Subcutaneous abdominal adipose tissue (tissue), 5 donors: ENCODE results near the gene MRPL22.
"Not testable (repeated sequence)": the region's sequence is repeated elsewhere in the genome, so short reads cannot be mapped to it uniquely, and the experiment has no call there.

ENCODE experiments used
- H3K27ac ChIP-seq: one replicate; pipeline ENCODE4 v1.7.0; 2013; ENCODE audit warnings: low read depth, mild to moderate bottlenecking, inconsistent platforms, low read length, moderate library complexity
- H3K27me3 ChIP-seq, 5 donors: one replicate each; pipeline ENCODE4 v1.7.0; 2013; ENCODE audit warnings: low read length in 5 of 5, inconsistent platforms in 1 of 5; ENCODE audit not compliant: control insufficient read depth in 5 of 5, insufficient read depth in 4 of 5
- H3K36me3 ChIP-seq, 5 donors: one replicate each; pipeline ENCODE4 v1.7.0; 2013; ENCODE audit warnings: low read length in 5 of 5; ENCODE audit not compliant: control insufficient read depth in 5 of 5, insufficient read depth in 5 of 5
- H3K4me1 ChIP-seq, 5 donors: one replicate each; pipeline ENCODE4 v1.7.0; 2013; ENCODE audit warnings: low read length in 5 of 5, mild to moderate bottlenecking in 3 of 5, moderate library complexity in 1 of 5; ENCODE audit not compliant: control insufficient read depth in 5 of 5, insufficient read depth in 5 of 5
- H3K4me3 ChIP-seq, 5 donors: one replicate each; pipeline ENCODE4 v1.7.0; 2013; ENCODE audit warnings: low read length in 5 of 5, low read depth in 1 of 5
- H3K9ac ChIP-seq, 5 donors: one replicate each; pipeline ENCODE4 v1.7.0; 2013; ENCODE audit warnings: low read length in 5 of 5, mild to moderate bottlenecking in 4 of 5, moderate library complexity in 3 of 5
- H3K9me3 ChIP-seq, 5 donors: one replicate each; pipeline ENCODE4 v1.7.0; 2013; ENCODE audit warnings: low read length in 5 of 5; ENCODE audit not compliant: control insufficient read depth in 5 of 5
- donor health status: healthy.
- donor health status: healthy.
- donor health status: healthy.
- donor health status: healthy.
- donor health status: healthy.

The MRPL22 gene

GRCh38 chr5:154966081-154966841, 25.4 kb downstream of the MRPL22 start:
- H3K9me3 ChIP-seq = no peaks in the 10 kb centered on the region

GRCh38 chr5:154966874-154967273, 26.0 kb downstream of the MRPL22 start:
- H3K27ac ChIP-seq = peak overlapping the region; percentile 56
- H3K27me3 ChIP-seq = no peaks in the 10 kb centered on the region
- no peaks in the 10 kb centered on the region for H3K9me3 ChIP-seq
- peak overlapping the region in 1 of 5 donors; percentile 19 for H3K4me3 ChIP-seq
- H3K36me3 ChIP-seq = peaks cover 14 to 35% (median 29%) of the 10 kb centered on the region in 5 donors
- peaks cover 0 to 11% (median 0%) of the 10 kb centered on the region in 5 donors for H3K4me1 ChIP-seq
- H3K9ac ChIP-seq = no peak overlapping the region

More at GRCh38 chr5:154966081-154966841, 25.4 kb downstream of the MRPL22 start:
- Histone ChIP-seq H3K27ac (peak overlapping the region; percentile 56), H3K36me3 (peaks cover 16 to 40% (median 34%) of the 10 kb centered on the region in 5 donors), H3K4me1 (peaks cover 0 to 11% (median 0%) of the 10 kb centered on the region in 5 donors), H3K9ac (no peak overlapping the region), H3K4me3 (peak overlapping the region in 1 of 5 donors; percentile 19), H3K27me3 (no peaks in the 10 kb centered on the region)

GRCh38 chr5:154967421-154968024, 26.6 kb downstream of the MRPL22 start:
- H3K9me3 ChIP-seq = no peaks in the 10 kb centered on the region
- H3K4me3 ChIP-seq = peak overlapping the region in 1 of 5 donors; percentile 19
- H3K36me3 ChIP-seq = peaks cover 10 to 30% (median 27%) of the 10 kb centered on the region in 5 donors
- no peaks in the 10 kb centered on the region for H3K27me3 ChIP-seq
- H3K27ac ChIP-seq = peak overlapping the region; percentile 56
- H3K4me1 ChIP-seq = peaks cover 0 to 11% (median 0%) of the 10 kb centered on the region in 5 donors
- H3K9ac ChIP-seq = no peak overlapping the region

GRCh38 chr5:154968953-154969352, 28.1 kb downstream of the MRPL22 start:
- peaks cover 9 to 28% (median 25%) of the 10 kb centered on the region in 5 donors for H3K36me3 ChIP-seq
- H3K27me3 ChIP-seq = no peaks in the 10 kb centered on the region
- peaks cover 0 to 11% (median 0%) of the 10 kb centered on the region in 5 donors for H3K4me1 ChIP-seq
- no peak overlapping the region for H3K9ac ChIP-seq
- H3K9me3 ChIP-seq = no peaks in the 10 kb centered on the region
- no peak overlapping the region for H3K4me3 ChIP-seq
- no peak overlapping the region for H3K27ac ChIP-seq

DNA sequence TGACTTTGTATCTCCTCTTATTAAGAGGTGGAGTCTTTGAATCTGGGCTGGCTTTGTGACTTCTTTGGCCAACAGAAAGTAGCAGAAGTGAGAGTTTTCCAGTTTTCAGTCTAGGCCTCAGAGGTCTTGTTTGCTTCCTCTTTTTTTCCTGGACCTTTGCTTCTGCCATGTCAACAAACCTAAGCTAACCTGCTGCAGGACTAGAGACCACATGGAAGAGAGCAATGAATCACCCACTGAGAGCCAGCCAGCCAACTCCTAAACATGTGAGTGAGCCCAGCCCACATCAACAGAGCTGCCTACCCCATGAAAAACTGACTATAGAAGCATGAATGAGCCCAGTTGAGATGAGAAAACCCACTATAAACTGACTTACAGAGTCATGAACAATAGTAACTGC, 29.9 kb downstream of the MRPL22 start:
- no peak overlapping the region for H3K9ac ChIP-seq
- peaks cover 0 to 10% (median 0%) of the 10 kb centered on the region in 5 donors for H3K4me1 ChIP-seq
- no peaks in the 10 kb centered on the region for H3K27me3 ChIP-seq
- peaks cover 0 to under 1% (median 0%) of the 10 kb centered on the region in 5 donors for H3K9me3 ChIP-seq
- H3K27ac ChIP-seq = no peak overlapping the region
- peaks cover 6 to 28% (median 25%) of the 10 kb centered on the region in 5 donors for H3K36me3 ChIP-seq
- H3K4me3 ChIP-seq = no peak overlapping the region

GRCh38 chr5:154971501-154971900, 30.6 kb downstream of the MRPL22 start:
- H3K36me3 ChIP-seq = peaks cover 6 to 24% (median 23%) of the 10 kb centered on the region in 5 donors
- H3K9ac ChIP-seq = no peak overlapping the region

DNA sequence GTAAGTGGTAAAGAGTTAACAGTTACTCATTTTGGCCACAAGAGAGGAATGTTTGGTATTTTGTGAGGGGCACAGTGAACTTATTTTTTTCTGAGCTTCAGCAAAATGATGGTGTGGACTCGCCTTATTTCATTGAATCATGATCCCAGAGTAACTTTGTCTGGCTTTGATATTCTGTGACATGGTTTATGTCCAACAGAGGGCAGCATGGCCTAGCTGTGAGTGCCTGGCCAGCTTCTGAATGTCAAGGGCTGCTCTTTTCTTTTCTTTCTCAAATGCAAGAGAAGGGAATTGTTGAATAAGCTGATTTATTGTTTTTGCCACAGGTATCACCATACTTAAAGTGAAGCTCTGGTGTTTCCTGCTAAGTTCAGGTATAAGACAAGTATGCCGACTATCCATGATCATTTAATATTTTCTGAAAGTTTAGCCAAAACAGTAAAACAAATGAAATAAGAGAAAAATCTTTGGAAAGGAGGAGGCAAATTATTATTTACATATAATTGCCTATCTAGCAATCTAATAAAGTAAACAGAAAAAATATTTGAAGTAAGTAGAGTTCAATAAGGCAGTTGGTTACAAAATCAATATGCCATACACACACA, 31.7 kb downstream of the MRPL22 start:
- H3K9ac ChIP-seq = no peak overlapping the region
- peaks cover 0 to 4% (median 0%) of the 10 kb centered on the region in 5 donors for H3K9me3 ChIP-seq
- H3K4me3 ChIP-seq = no peak overlapping the region
- H3K4me1 ChIP-seq = no peaks in the 10 kb centered on the region
- H3K27me3 ChIP-seq = no peaks in the 10 kb centered on the region
- H3K36me3 ChIP-seq = peaks cover 0 to 16% (median 12%) of the 10 kb centered on the region in 5 donors
- no peak overlapping the region for H3K27ac ChIP-seq

More at GRCh38 chr5:154971501-154971900, 30.6 kb downstream of the MRPL22 start:
- no peak overlapping the region for H3K4me3 ChIP-seq
- H3K27ac ChIP-seq = no peak overlapping the region
- no peaks in the 10 kb centered on the region for H3K27me3 ChIP-seq
- peaks cover 0 to 3% (median 0%) of the 10 kb centered on the region in 5 donors for H3K4me1 ChIP-seq
- H3K9me3 ChIP-seq = peaks cover 0 to 4% (median 0%) of the 10 kb centered on the region in 5 donors

GRCh38 chr5:154976082-154976481, 35.2 kb downstream of the MRPL22 start:
- not testable (repeated sequence) for H3K4me1 ChIP-seq, H3K27ac ChIP-seq, H3K9ac ChIP-seq, H3K27me3 ChIP-seq, H3K4me3 ChIP-seq, H3K36me3 ChIP-seq, H3K9me3 ChIP-seq

GRCh38 chr5:154977409-154977808, 36.5 kb downstream of the MRPL22 start:
- no peak overlapping the region for H3K4me3 ChIP-seq
- no peak overlapping the region for H3K9ac ChIP-seq
- no peaks in the 10 kb centered on the region for H3K4me1 ChIP-seq
- H3K36me3 ChIP-seq = no peaks in the 10 kb centered on the region
- H3K9me3 ChIP-seq = peaks cover 0 to 4% (median 0%) of the 10 kb centered on the region in 5 donors
- no peak overlapping the region for H3K27ac ChIP-seq
- no peaks in the 10 kb centered on the region for H3K27me3 ChIP-seq

GRCh38 chr5:154978294-154978693, 37.4 kb downstream of the MRPL22 start:
- H3K27me3 ChIP-seq, H3K27ac ChIP-seq, H3K9ac ChIP-seq, H3K4me1 ChIP-seq, H3K4me3 ChIP-seq, H3K9me3 ChIP-seq, H3K36me3 ChIP-seq: not testable (repeated sequence)
